ENCODE results near the gene KCNQ5.

The KCNQ5 gene

DNA sequence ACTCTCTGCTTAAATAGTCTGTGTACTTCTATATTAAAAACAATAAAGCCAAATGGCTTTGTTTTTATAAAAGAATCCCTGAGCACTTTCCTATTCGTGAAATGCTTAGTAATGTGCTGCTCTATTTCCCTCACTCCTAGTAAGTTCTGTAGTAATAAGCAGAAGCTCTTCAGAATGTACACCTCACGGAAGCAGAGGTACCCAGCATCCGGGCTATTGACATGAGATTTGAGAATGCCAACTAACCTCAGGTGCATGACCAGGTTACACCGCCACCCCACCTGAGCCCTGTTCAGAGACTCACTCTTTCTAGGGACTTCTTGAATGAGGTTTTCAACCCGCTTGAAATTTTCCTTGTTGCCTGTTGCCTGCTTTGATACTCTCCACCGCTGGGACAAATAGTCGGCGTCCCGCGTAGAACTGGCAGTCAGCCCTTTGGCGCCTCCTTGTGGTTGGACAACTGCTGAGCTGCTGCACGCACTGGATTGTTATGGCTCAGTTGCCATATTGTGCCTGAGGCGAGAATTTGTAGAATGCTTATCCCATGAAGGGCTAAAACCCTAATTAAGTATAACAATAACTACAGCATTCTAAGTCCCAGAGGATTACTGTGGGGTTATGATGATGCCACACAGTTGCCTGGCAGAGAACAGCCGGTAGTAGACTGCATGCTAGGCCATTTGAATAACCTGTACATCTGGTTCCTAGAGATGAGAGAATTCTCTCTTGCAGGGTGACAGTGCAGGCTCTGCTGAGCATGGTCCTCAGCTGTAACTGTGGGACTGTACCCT lies 508.0 kb downstream of the KCNQ5 start:
- peak; percentile 37 for DNase-seq (ENCODE audit: low read depth)
- no peak overlapping the region for H3K4me3 ChIP-seq (ENCODE audit: low read depth, low read length)
- TF ChIP-seq, protein P1, sequence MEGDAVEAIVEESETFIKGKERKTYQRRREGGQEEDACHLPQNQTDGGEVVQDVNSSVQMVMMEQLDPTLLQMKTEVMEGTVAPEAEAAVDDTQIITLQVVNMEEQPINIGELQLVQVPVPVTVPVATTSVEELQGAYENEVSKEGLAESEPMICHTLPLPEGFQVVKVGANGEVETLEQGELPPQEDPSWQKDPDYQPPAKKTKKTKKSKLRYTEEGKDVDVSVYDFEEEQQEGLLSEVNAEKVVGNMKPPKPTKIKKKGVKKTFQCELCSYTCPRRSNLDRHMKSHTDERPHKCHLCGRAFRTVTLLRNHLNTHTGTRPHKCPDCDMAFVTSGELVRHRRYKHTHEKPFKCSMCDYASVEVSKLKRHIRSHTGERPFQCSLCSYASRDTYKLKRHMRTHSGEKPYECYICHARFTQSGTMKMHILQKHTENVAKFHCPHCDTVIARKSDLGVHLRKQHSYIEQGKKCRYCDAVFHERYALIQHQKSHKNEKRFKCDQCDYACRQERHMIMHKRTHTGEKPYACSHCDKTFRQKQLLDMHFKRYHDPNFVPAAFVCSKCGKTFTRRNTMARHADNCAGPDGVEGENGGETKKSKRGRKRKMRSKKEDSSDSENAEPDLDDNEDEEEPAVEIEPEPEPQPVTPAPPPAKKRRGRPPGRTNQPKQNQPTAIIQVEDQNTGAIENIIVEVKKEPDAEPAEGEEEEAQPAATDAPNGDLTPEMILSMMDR (IDR thresholded peaks at IDR 0.05; ENCODE audit: control insufficient read depth, extremely low read depth, insufficient read depth): peak; percentile 97

DNA sequence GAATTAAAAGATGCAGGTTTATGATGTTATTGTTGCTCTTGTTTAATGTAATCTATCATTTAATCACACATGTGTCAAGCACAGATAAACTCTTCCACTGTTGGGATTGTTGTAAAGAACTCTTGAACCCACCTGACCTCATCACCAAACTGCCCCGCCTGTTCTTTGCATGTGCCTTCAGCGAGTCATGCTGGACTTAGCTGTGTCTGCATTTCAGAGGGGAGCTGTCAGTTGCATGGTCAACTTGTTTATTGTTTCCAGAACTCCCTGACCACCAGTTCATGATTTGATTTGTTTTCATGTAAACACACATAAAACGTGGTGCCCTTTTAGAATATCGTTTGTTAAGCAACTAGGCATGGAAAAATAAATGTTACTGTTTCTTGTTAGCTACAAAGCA lies 509.8 kb downstream of the KCNQ5 start:
- no peak overlapping the region for H3K4me3 ChIP-seq (ENCODE audit: low read depth, low read length)
- TF ChIP-seq, protein P1 (IDR thresholded peaks at IDR 0.05; ENCODE audit: control insufficient read depth, extremely low read depth, insufficient read depth): no peak
- no peak for DNase-seq (ENCODE audit: low read depth)

GRCh38 chr6:73134588-73134987 lies 512.7 kb downstream of the KCNQ5 start:
- no peak overlapping the region for H3K4me3 ChIP-seq (ENCODE audit: low read depth, low read length)
- TF ChIP-seq, protein P1 (IDR thresholded peaks at IDR 0.05; ENCODE audit: control insufficient read depth, extremely low read depth, insufficient read depth): peak; percentile 38
- DNase-seq (ENCODE audit: low read depth): no peak

GRCh38 chr6:73139681-73140383 lies 518.0 kb downstream of the KCNQ5 start:
- no peak for DNase-seq (ENCODE audit: low read depth)
- TF ChIP-seq, protein P1 (IDR thresholded peaks at IDR 0.05; ENCODE audit: control insufficient read depth, extremely low read depth, insufficient read depth): no peak
- H3K4me3 ChIP-seq (ENCODE audit: low read depth, low read length): no peak overlapping the region

GRCh38 chr6:73143551-73143950 lies 521.7 kb downstream of the KCNQ5 start:
- DNase-seq (ENCODE audit: low read depth): no peak
- H3K4me3 ChIP-seq (ENCODE audit: low read depth, low read length): no peak overlapping the region
- TF ChIP-seq, protein P1 (IDR thresholded peaks at IDR 0.05; ENCODE audit: control insufficient read depth, extremely low read depth, insufficient read depth): no peak

DNA sequence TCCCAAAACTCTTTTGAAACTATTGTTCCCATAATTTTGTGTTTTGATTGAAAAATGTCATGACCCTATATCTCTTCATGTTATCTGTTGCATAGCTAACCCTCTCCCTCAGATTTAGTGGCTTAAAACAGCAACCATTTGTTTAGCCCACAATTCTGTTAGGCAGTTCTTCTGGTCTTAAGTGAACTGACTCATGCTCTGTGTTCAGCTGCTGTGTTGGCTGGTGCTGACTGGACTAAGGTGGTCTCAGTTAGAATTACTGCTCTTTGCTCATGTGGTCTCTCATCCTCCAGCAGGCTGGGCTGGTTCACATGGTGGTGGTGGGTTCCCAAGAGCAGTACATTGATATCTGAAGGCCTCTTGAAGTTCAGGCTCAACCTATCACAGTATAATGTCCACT lies 522.7 kb downstream of the KCNQ5 start:
- no peak overlapping the region for H3K4me3 ChIP-seq (ENCODE audit: low read depth, low read length)
- no peak for DNase-seq (ENCODE audit: low read depth)
- TF ChIP-seq, protein P1 (IDR thresholded peaks at IDR 0.05; ENCODE audit: control insufficient read depth, extremely low read depth, insufficient read depth): no peak
